ENCODE results near the gene LRIF1. TPM values are rescaled to one million over a fixed set of nuclear protein-coding genes. Genes with fewer than 3 reads are reported as not detected.

Gene LRIF1
- total RNA-seq, 6 donors from 2014 or later, result 2.6 to 15.3 (median 7.2) TPM

GRCh38 chr1:110897681-110898080 lies 66.0 kb downstream of the LRIF1 start:
- peaks cover 0 to 7% (median 0%) of the 10 kb centered on the region in 4 donors for H3K36me3 ChIP-seq
- WGBS, 2 donors, result 71 to 83% methylated on average over 2 of the region's 2 CpGs

More at GRCh38 chr1:110897681-110898080, 66.0 kb downstream of the LRIF1 start:
- ATAC-seq (ENCODE audit: low FRiP score in 2 of 2) (no peak), DNase-seq (no peak)
- Histone ChIP-seq H3K9me3 (no peaks in the 10 kb centered on the region), H3K4me3 (no peak overlapping the region), H3K4me1 (no peaks in the 10 kb centered on the region), H3K27me3 (no peaks in the 10 kb centered on the region), H3K27ac (no peak overlapping the region)
- TF ChIP-seq POLR2AphosphoS5 (IDR thresholded peaks at IDR 0.05) (no peak), POLR2A (IDR thresholded peaks at IDR 0.05) (no peak), EP300 (IDR thresholded peaks at IDR 0.05) (no peak)
- TF ChIP-seq, protein P1, sequence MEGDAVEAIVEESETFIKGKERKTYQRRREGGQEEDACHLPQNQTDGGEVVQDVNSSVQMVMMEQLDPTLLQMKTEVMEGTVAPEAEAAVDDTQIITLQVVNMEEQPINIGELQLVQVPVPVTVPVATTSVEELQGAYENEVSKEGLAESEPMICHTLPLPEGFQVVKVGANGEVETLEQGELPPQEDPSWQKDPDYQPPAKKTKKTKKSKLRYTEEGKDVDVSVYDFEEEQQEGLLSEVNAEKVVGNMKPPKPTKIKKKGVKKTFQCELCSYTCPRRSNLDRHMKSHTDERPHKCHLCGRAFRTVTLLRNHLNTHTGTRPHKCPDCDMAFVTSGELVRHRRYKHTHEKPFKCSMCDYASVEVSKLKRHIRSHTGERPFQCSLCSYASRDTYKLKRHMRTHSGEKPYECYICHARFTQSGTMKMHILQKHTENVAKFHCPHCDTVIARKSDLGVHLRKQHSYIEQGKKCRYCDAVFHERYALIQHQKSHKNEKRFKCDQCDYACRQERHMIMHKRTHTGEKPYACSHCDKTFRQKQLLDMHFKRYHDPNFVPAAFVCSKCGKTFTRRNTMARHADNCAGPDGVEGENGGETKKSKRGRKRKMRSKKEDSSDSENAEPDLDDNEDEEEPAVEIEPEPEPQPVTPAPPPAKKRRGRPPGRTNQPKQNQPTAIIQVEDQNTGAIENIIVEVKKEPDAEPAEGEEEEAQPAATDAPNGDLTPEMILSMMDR (IDR thresholded peaks at IDR 0.05), result no peak

Other genes starting within 250 kb of the LRIF1 start
- gene CD53, start 90.8 kb downstream of the LRIF1 start, total RNA-seq, result 100 to 1,000 TPM in 4 of 6 donors, 10 to 100 TPM in 2; 80.7 to 181 (median 129) TPM
- gene DRAM2, start 176.2 kb upstream of the LRIF1 start, total RNA-seq, result 10 to 100 TPM; 16.1 to 56.9 (median 40.3) TPM
- 10 to 100 TPM; 27.2 to 71.7 (median 35.3) TPM for gene CEPT1, start 176.3 kb upstream of the LRIF1 start, total RNA-seq
- 100 to 1,000 TPM in 1 of 6 donors, 10 to 100 TPM in 5; 44.4 to 154 (median 64.8) TPM for gene DENND2D, start 236.7 kb upstream of the LRIF1 start, total RNA-seq